Hepatocyte (in vitro differentiated cells): ENCODE results near the gene ATP2C2.

Source experiments
- CTCF ChIP-seq: fragments of 200-600 bp; sonication (generic); IDR thresholded peaks from 2 replicates; pipeline ENCODE4 v1.5.1; 2016; ENCODE audit warnings: antibody characterized with exemption, mild to moderate bottlenecking; ENCODE audit not compliant: poor library complexity
- EZH2 ChIP-seq: fragments of 200-600 bp; sonication (generic); IDR thresholded peaks from 2 replicates; pipeline ENCODE4 v1.6.1; 2016; ENCODE audit warnings: antibody characterized with exemption, mild to moderate bottlenecking, borderline replicate concordance

DNA sequence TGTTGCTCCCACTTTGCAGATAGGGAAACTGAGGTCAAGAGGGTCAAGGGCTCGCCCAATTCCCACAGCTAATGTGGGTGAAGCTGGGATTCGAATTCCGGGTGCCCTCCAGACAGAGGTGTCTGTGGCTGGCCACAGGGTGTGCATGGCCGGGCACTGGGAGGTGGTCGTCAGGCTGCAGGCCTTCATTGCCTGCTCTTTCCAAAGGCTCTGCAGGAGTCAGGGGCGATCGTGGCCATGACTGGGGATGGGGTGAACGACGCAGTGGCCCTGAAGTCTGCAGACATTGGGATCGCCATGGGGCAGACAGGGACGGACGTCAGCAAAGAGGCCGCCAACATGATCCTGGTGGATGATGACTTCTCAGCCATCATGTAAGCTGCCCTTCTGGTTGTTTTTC lies 86.3 kb downstream of the ATP2C2 start:
- no peak for TF ChIP-seq CTCF
- no peak for TF ChIP-seq EZH2
